Thymus (tissue), 11 donors: ENCODE data around the gene WRNIP1. TPM values are rescaled to one million over a fixed set of nuclear protein-coding genes. Genes with fewer than 3 reads are reported as not detected.

Source experiments
- DNase-seq, 9 donors: peaks; one replicate each; pipeline ENCODE4 v3.0.0-alpha.2; 2013; ENCODE audit warnings: low spot score in 9 of 9, low read depth in 6 of 9, missing footprints in 1 of 9
- H3K27ac ChIP-seq, 2 donors: one replicate each; pipeline ENCODE4 v1.5.1; 2013; ENCODE audit warnings: control low read depth in 1 of 2, low read depth in 1 of 2, low read length in 1 of 2, mild to moderate bottlenecking in 1 of 2, moderate library complexity in 1 of 2
- H3K27me3 ChIP-seq, 2 donors: one replicate each; pipeline ENCODE4 v1.5.1; 2013; ENCODE audit warnings: low read length in 1 of 2; ENCODE audit not compliant: control insufficient read depth in 2 of 2, insufficient read depth in 1 of 2
- H3K36me3 ChIP-seq, 2 donors: one replicate each; pipeline ENCODE4 v1.5.1; 2013; ENCODE audit warnings: low read length in 1 of 2, mild to moderate bottlenecking in 1 of 2, moderate library complexity in 1 of 2; ENCODE audit not compliant: control insufficient read depth in 2 of 2, insufficient read depth in 2 of 2
- H3K4me1 ChIP-seq, 2 donors: one replicate each; pipeline ENCODE4 v1.5.1; 2013; ENCODE audit warnings: low read length in 2 of 2; ENCODE audit not compliant: control insufficient read depth in 2 of 2, insufficient read depth in 2 of 2
- H3K4me3 ChIP-seq, 2 donors: one replicate each; pipeline ENCODE4 v1.5.1; 2013; ENCODE audit warnings: low read length in 2 of 2, control low read depth in 1 of 2, mild to moderate bottlenecking in 1 of 2
- H3K9me3 ChIP-seq, 2 donors: one replicate each; pipeline ENCODE4 v1.5.1; 2013; ENCODE audit warnings: low read length in 1 of 2, mild to moderate bottlenecking in 1 of 2; ENCODE audit not compliant: control insufficient read depth in 2 of 2, insufficient read depth in 1 of 2
- WGBS: extraction: QIAGEN DNeasy Blood & Tissue Kit; methylation state at CpG from one replicate; pipeline ENCODE4 v1.1.7; 2013; 5-methylcytosine and 5-hydroxymethylcytosine counted together
- polyA plus RNA-seq: library from polyadenylated mRNA; stranded (reverse); fragments of 200-250 nt; gene quantifications from one replicate; pipeline ENCODE4 v1.2.3, GENCODE V29; 2013
- total RNA-seq: library from RNA; stranded (reverse); fragments of 120-200 nt; gene quantifications from one replicate; pipeline ENCODE4 v1.2.4, GENCODE V29; 2013
- donor health status: healthy.

Gene WRNIP1
- total and polyA plus RNA-seq, 2 donors, result 48.3 to 85.3 TPM

GRCh38 chr6:2737885-2738284, 27.3 kb upstream of the WRNIP1 start:
- Histone ChIP-seq H3K36me3 (no peaks in the 10 kb centered on the region), H3K4me1 (no peaks in the 10 kb centered on the region), H3K27ac (no peak overlapping the region), H3K4me3 (no peak overlapping the region), H3K9me3 (no peaks in the 10 kb centered on the region), H3K27me3 (no peaks in the 10 kb centered on the region)
- DNase-seq, result no peak
- WGBS, result 74% methylated on average over 3 of the region's 3 CpGs

GRCh38 chr6:2738373-2738979, 26.7 kb upstream of the WRNIP1 start:
- Histone ChIP-seq H3K9me3 (no peaks in the 10 kb centered on the region), H3K4me3 (no peak overlapping the region), H3K27me3 (no peaks in the 10 kb centered on the region), H3K36me3 (no peaks in the 10 kb centered on the region), H3K27ac (no peak overlapping the region), H3K4me1 (no peaks in the 10 kb centered on the region)
- WGBS, result 29% methylated on average over 5 of the region's 5 CpGs
- DNase-seq, result peak in 8 of 9 donors; percentile 14 to 72 (median 40)

GRCh38 chr6:2739335-2739734, 25.9 kb upstream of the WRNIP1 start:
- no peaks in the 10 kb centered on the region for H3K4me1 ChIP-seq
- no peak overlapping the region for H3K4me3 ChIP-seq
- 97% methylated on average over 4 of the region's 4 CpGs for WGBS
- no peaks in the 10 kb centered on the region for H3K27me3 ChIP-seq
- no peak for DNase-seq
- H3K36me3 ChIP-seq, result no peaks in the 10 kb centered on the region
- no peak overlapping the region for H3K27ac ChIP-seq
- H3K9me3 ChIP-seq, result no peaks in the 10 kb centered on the region

GRCh38 chr6:2740581-2740980, 24.6 kb upstream of the WRNIP1 start:
- no peak for DNase-seq
- Histone ChIP-seq H3K36me3 (no peaks in the 10 kb centered on the region), H3K4me3 (no peak overlapping the region), H3K9me3 (no peaks in the 10 kb centered on the region), H3K27me3 (no peaks in the 10 kb centered on the region), H3K27ac (no peak overlapping the region), H3K4me1 (no peaks in the 10 kb centered on the region)
- WGBS, result 92% methylated on average over 5 of the region's 5 CpGs

- Histone ChIP-seq H3K9me3 (no peaks in the 10 kb centered on the region), H3K27ac (no peak overlapping the region), H3K4me1 (no peaks in the 10 kb centered on the region), H3K36me3 (no peaks in the 10 kb centered on the region), H3K4me3 (no peak overlapping the region), H3K27me3 (no peaks in the 10 kb centered on the region)
- 96% methylated on average over 2 of the region's 2 CpGs for WGBS
- DNase-seq, result no peak
Observed at GRCh38 chr6:2741756-2742155, 23.4 kb upstream of the WRNIP1 start.

GRCh38 chr6:2743280-2744208, 21.6 kb upstream of the WRNIP1 start:
- 94% methylated on average over 17 of the region's 17 CpGs for WGBS
- no peaks in the 10 kb centered on the region for H3K36me3 ChIP-seq
- no peaks in the 10 kb centered on the region for H3K27me3 ChIP-seq
- H3K9me3 ChIP-seq, result no peaks in the 10 kb centered on the region
- H3K4me1 ChIP-seq, result no peaks in the 10 kb centered on the region
- DNase-seq, result no peak
- no peak overlapping the region for H3K27ac ChIP-seq
- H3K4me3 ChIP-seq, result no peak overlapping the region

GRCh38 chr6:2744209-2744771, 20.9 kb upstream of the WRNIP1 start:
- H3K27ac ChIP-seq, result no peak overlapping the region
- no peaks in the 10 kb centered on the region for H3K9me3 ChIP-seq
- no peaks in the 10 kb centered on the region for H3K4me1 ChIP-seq
- no peaks in the 10 kb centered on the region for H3K27me3 ChIP-seq
- WGBS, result 75% methylated on average over 9 of the region's 9 CpGs
- no peak overlapping the region for H3K4me3 ChIP-seq
- DNase-seq, result no peak
- no peaks in the 10 kb centered on the region for H3K36me3 ChIP-seq

GRCh38 chr6:2744778-2745177, 20.4 kb upstream of the WRNIP1 start:
- Histone ChIP-seq H3K27me3 (no peaks in the 10 kb centered on the region), H3K4me3 (no peak overlapping the region)
- 92% methylated on average over 8 of the region's 8 CpGs for WGBS

GRCh38 chr6:2745246-2745645, 19.9 kb upstream of the WRNIP1 start:
- no peaks in the 10 kb centered on the region for H3K36me3 ChIP-seq
- WGBS, result 98% methylated on average over 4 of the region's 4 CpGs

More at GRCh38 chr6:2744778-2745177, 20.4 kb upstream of the WRNIP1 start:
- H3K36me3 ChIP-seq, result no peaks in the 10 kb centered on the region
- no peaks in the 10 kb centered on the region for H3K4me1 ChIP-seq
- no peak overlapping the region for H3K27ac ChIP-seq
- no peaks in the 10 kb centered on the region for H3K9me3 ChIP-seq
- DNase-seq, result no peak

More at GRCh38 chr6:2745246-2745645, 19.9 kb upstream of the WRNIP1 start:
- no peaks in the 10 kb centered on the region for H3K9me3 ChIP-seq
- no peaks in the 10 kb centered on the region for H3K27me3 ChIP-seq
- H3K4me3 ChIP-seq, result no peak overlapping the region
- no peaks in the 10 kb centered on the region for H3K4me1 ChIP-seq
- no peak for DNase-seq
- H3K27ac ChIP-seq, result no peak overlapping the region
